Astrocyte (in vitro differentiated cells and primary cell): ENCODE measurements around the gene KXD1. TPM values are rescaled to one million over a fixed set of nuclear protein-coding genes. Genes with fewer than 3 reads are reported as not detected.
A peak's percentile ranks its signal among the peaks of the same experiment; 100 is the strongest.

Experiments
- DNase-seq: peaks from one replicate; pipeline ENCODE4 v3.0.0-alpha.2; 2010; ENCODE audit warnings: low read depth
- FAIRE-seq: peaks from 2 replicates; lab custom pipeline; 2011; peaks lifted over from hg19 to GRCh38; lab: Jason Lieb, UNC
- H2AFZ ChIP-seq: 2 replicates; pipeline ENCODE4 v1.6.0; 2012; ENCODE audit warnings: low read depth, low read length, inconsistent platforms
- H3K27ac ChIP-seq: 2 replicates; pipeline ENCODE4 v1.5.1; 2011; ENCODE audit warnings: low read depth, low read length, inconsistent platforms
- H3K27me3 ChIP-seq: 2 replicates; pipeline ENCODE4 v1.6.0; 2011; ENCODE audit warnings: low read length, inconsistent platforms; ENCODE audit not compliant: insufficient read depth
- H3K36me3 ChIP-seq: 2 replicates; pipeline ENCODE4 v1.5.1; 2011; ENCODE audit warnings: low read length, inconsistent platforms; ENCODE audit not compliant: insufficient read depth
- H3K4me1 ChIP-seq: 2 replicates; pipeline ENCODE4 v1.5.1; 2011; ENCODE audit warnings: low read length, inconsistent platforms; ENCODE audit not compliant: insufficient read depth
- H3K4me2 ChIP-seq: 2 replicates; pipeline ENCODE4 v1.6.0; 2012; ENCODE audit warnings: low read length, inconsistent platforms
- H3K4me3 ChIP-seq: 2 replicates; pipeline ENCODE4 v1.5.1; 2011; ENCODE audit warnings: low read depth, mild to moderate bottlenecking, low read length, inconsistent platforms; ENCODE audit not compliant: insufficient read depth
- H3K79me2 ChIP-seq: 2 replicates; pipeline ENCODE4 v1.6.0; 2012; ENCODE audit warnings: mild to moderate bottlenecking, low read length, inconsistent platforms; ENCODE audit not compliant: insufficient read depth
- H3K9ac ChIP-seq: 2 replicates; pipeline ENCODE4 v1.6.0; 2012; ENCODE audit warnings: mild to moderate bottlenecking, low read length, inconsistent platforms
- H3K9me3 ChIP-seq: 2 replicates; pipeline ENCODE4 v1.5.1; 2012; ENCODE audit warnings: low read depth, mild to moderate bottlenecking, low read length, inconsistent platforms; ENCODE audit not compliant: insufficient read depth
- H4K20me1 ChIP-seq: 2 replicates; pipeline ENCODE4 v1.6.0; 2012; ENCODE audit warnings: low read length, inconsistent platforms; ENCODE audit not compliant: insufficient read depth
- H3K27ac Mint-ChIP-seq: one replicate; pipeline ENCODE4 v1.8.0; 2021; ENCODE audit warnings: mild to moderate bottlenecking, mixed read lengths; ENCODE audit not compliant: unreplicated experiment
- H3K27me3 Mint-ChIP-seq: one replicate; pipeline ENCODE4 v1.8.0; 2021; ENCODE audit warnings: low read depth, mixed read lengths; ENCODE audit not compliant: unreplicated experiment
- H3K36me3 Mint-ChIP-seq: one replicate; pipeline ENCODE4 v1.8.0; 2021; ENCODE audit warnings: low read depth, mixed read lengths; ENCODE audit not compliant: unreplicated experiment
- H3K4me1 Mint-ChIP-seq: one replicate; pipeline ENCODE4 v1.8.0; 2021; ENCODE audit warnings: low read depth, mixed read lengths; ENCODE audit not compliant: unreplicated experiment
- H3K4me3 Mint-ChIP-seq: one replicate; pipeline ENCODE4 v1.8.0; 2021; ENCODE audit warnings: mild to moderate bottlenecking, moderate library complexity, mixed read lengths; ENCODE audit not compliant: unreplicated experiment
- H3K9me3 Mint-ChIP-seq: one replicate; pipeline ENCODE4 v1.8.0; 2021; ENCODE audit warnings: mild to moderate bottlenecking, mixed read lengths; ENCODE audit not compliant: unreplicated experiment
- CTCF ChIP-seq: IDR thresholded peaks from 2 replicates; pipeline ENCODE4 v1.5.1; 2011; ENCODE audit warnings: low read depth, mild to moderate bottlenecking, inconsistent platforms, low read length, moderate library complexity; ENCODE audit not compliant: insufficient read depth
- EZH2 ChIP-seq: IDR thresholded peaks from 2 replicates; pipeline ENCODE4 v1.6.1; 2012; ENCODE audit warnings: mild to moderate bottlenecking, low read length, inconsistent platforms; ENCODE audit not compliant: insufficient read depth
- total RNA-seq: library from RNA; stranded (reverse); gene quantifications from 2 replicates; pipeline ENCODE4 v1.2.1, GENCODE V29; 2021

The KXD1 gene
- total RNA-seq, 1 donor from 2014 or later: 80.2 TPM

- no peaks in the 10 kb centered on the region for H3K9me3 Mint-ChIP-seq
These were observed 26.2 kb upstream of the KXD1 start for GRCh38 chr19:18531485-18531884.

GRCh38 chr19:18532168-18532890, 25.3 kb upstream of the KXD1 start:
- H4K20me1 ChIP-seq: no peaks in the 10 kb centered on the region
- H3K9me3 ChIP-seq: no peaks in the 10 kb centered on the region
- no peaks in the 10 kb centered on the region for H3K9me3 Mint-ChIP-seq
- H3K4me3 Mint-ChIP-seq: no peak overlapping the region
- H3K4me1 Mint-ChIP-seq: no peaks in the 10 kb centered on the region
- no peaks in the 10 kb centered on the region for H3K4me1 ChIP-seq
- no peak overlapping the region for H3K4me3 ChIP-seq
- no peak overlapping the region for H3K9ac ChIP-seq
- H3K79me2 ChIP-seq: no peaks in the 10 kb centered on the region
- no peak overlapping the region for H2AFZ ChIP-seq
- DNase-seq (no peak), FAIRE-seq (no peak)
- H3K27ac ChIP-seq: no peak overlapping the region
- H3K36me3 Mint-ChIP-seq: peaks cover 24% of the 10 kb centered on the region
- no peaks in the 10 kb centered on the region for H3K27me3 Mint-ChIP-seq
- no peaks in the 10 kb centered on the region for H3K27me3 ChIP-seq
- peaks cover 3% of the 10 kb centered on the region for H3K36me3 ChIP-seq
- H3K4me2 ChIP-seq: no peak overlapping the region
- no peak for TF ChIP-seq EZH2
- TF ChIP-seq CTCF: no peak
- peak overlapping the region; percentile 59 for H3K27ac Mint-ChIP-seq

More at GRCh38 chr19:18531485-18531884, 26.2 kb upstream of the KXD1 start:
- no peaks in the 10 kb centered on the region for H3K27me3 ChIP-seq
- H3K4me2 ChIP-seq: no peak overlapping the region
- H3K4me1 Mint-ChIP-seq: no peaks in the 10 kb centered on the region
- no peak overlapping the region for H3K4me3 Mint-ChIP-seq
- no peak overlapping the region for H3K4me3 ChIP-seq
- H3K4me1 ChIP-seq: no peaks in the 10 kb centered on the region
- no peak overlapping the region for H3K9ac ChIP-seq
- no peak overlapping the region for H3K27ac Mint-ChIP-seq
- DNase-seq: no peak
- FAIRE-seq: no peak
- H3K36me3 ChIP-seq: peaks cover 3% of the 10 kb centered on the region
- H3K27me3 Mint-ChIP-seq: no peaks in the 10 kb centered on the region
- H4K20me1 ChIP-seq: no peaks in the 10 kb centered on the region
- peaks cover 20% of the 10 kb centered on the region for H3K36me3 Mint-ChIP-seq
- TF ChIP-seq CTCF (no peak), EZH2 (no peak)
- no peaks in the 10 kb centered on the region for H3K9me3 ChIP-seq
- H3K79me2 ChIP-seq: no peaks in the 10 kb centered on the region
- no peak overlapping the region for H2AFZ ChIP-seq
- H3K27ac ChIP-seq: no peak overlapping the region

GRCh38 chr19:18533058-18533457, 24.6 kb upstream of the KXD1 start:
- Mint-ChIP-seq H3K27me3 (no peaks in the 10 kb centered on the region), H3K4me3 (no peak overlapping the region), H3K27ac (no peak overlapping the region), H3K9me3 (no peaks in the 10 kb centered on the region), H3K36me3 (peaks cover 24% of the 10 kb centered on the region), H3K4me1 (no peaks in the 10 kb centered on the region)
- Histone ChIP-seq H4K20me1 (no peaks in the 10 kb centered on the region), H2AFZ (no peak overlapping the region), H3K79me2 (no peaks in the 10 kb centered on the region), H3K27ac (no peak overlapping the region), H3K4me2 (no peak overlapping the region), H3K4me1 (no peaks in the 10 kb centered on the region), H3K36me3 (peaks cover 3% of the 10 kb centered on the region), H3K9ac (no peak overlapping the region), H3K9me3 (no peaks in the 10 kb centered on the region), H3K27me3 (no peaks in the 10 kb centered on the region), H3K4me3 (no peak overlapping the region)
- FAIRE-seq (no peak), DNase-seq (no peak)
- TF ChIP-seq CTCF (no peak), EZH2 (no peak)
